Panc1 (cell line): ENCODE data around the gene MDH2. TPM values are rescaled to one million over a fixed set of nuclear protein-coding genes. Genes with fewer than 3 reads are reported as not detected.

Experiments used
- ATAC-seq: fragments of 200-7000 bp; cut with Tn5 transposase; 2 replicates; pipeline ENCODE4 v1.9.1; 2020; ENCODE audit warnings: mild to moderate bottlenecking, moderate library complexity
- BruUV-seq: library from RNA; stranded (reverse); fragments of 400-500 nt; replicated peaks from 2 replicates; lab custom pipeline; 2021; lab: Mats Ljungman, UMichigan
- CTCF ChIA-PET: fragments of 300-600 bp; sonication (Branson Sonifier 250); formaldehyde crosslinking; loops from one replicate; lab custom pipeline; 2022; ENCODE audit warnings: antibody characterized with exemption; lab: Charles Lee
- POLR2A ChIA-PET: fragments of 300-600 bp; sonication (Branson Sonifier 250); formaldehyde crosslinking; loops from one replicate; lab custom pipeline; 2022; ENCODE audit warnings: antibody characterized with exemption; lab: Charles Lee
- DNase-seq: peaks from one replicate; pipeline ENCODE4 v3.0.0-alpha.2; 2010; ENCODE audit warnings: low read depth, low spot score
- H3K27ac ChIP-seq: 2 replicates; pipeline ENCODE4 v1.5.1; 2011; ENCODE audit warnings: mild to moderate bottlenecking, low read length, inconsistent platforms
- H3K27me3 ChIP-seq: fragments of 200-500 bp; sonication (Bioruptor generic); 2 replicates; pipeline ENCODE4 v1.6.0; 2014; ENCODE audit warnings: low read length, inconsistent platforms; ENCODE audit not compliant: control insufficient read depth, insufficient read depth
- H3K36me3 ChIP-seq: fragments of 200-500 bp; sonication (Bioruptor generic); 2 replicates; pipeline ENCODE4 v1.5.1; 2014; ENCODE audit warnings: inconsistent platforms, mild to moderate bottlenecking, low read length, moderate library complexity; ENCODE audit not compliant: control insufficient read depth, insufficient read depth
- H3K4me1 ChIP-seq: 2 replicates; pipeline ENCODE4 v1.5.1; 2011; ENCODE audit warnings: inconsistent platforms, mild to moderate bottlenecking, low read length, moderate library complexity; ENCODE audit not compliant: control insufficient read depth, insufficient read depth
- H3K4me3 ChIP-seq, 2 experiments: 2 replicates each; pipeline ENCODE4 v1.5.1; 2011 to 2012; ENCODE audit warnings: low read depth in 2 of 2, low read length in 2 of 2, mild to moderate bottlenecking in 2 of 2, inconsistent platforms in 1 of 2, moderate library complexity in 1 of 2
- H3K9me3 ChIP-seq: fragments of 200-500 bp; sonication (Bioruptor generic); 2 replicates; pipeline ENCODE4 v1.5.1; 2014; ENCODE audit warnings: low read depth, mild to moderate bottlenecking, inconsistent platforms, low read length, moderate library complexity; ENCODE audit not compliant: control insufficient read depth, insufficient read depth
- POLR2AphosphoS5 ChIP-seq: IDR thresholded peaks from 2 replicates; pipeline ENCODE4 v1.6.1; 2012; ENCODE audit warnings: mild to moderate bottlenecking, low read depth, low read length, moderate library complexity
- SIN3A ChIP-seq: IDR thresholded peaks from 2 replicates; pipeline ENCODE4 v1.6.1; 2012; ENCODE audit warnings: low read depth, mild to moderate bottlenecking, low read length, moderate library complexity, borderline replicate concordance; ENCODE audit not compliant: insufficient read depth
- TCF7L2 ChIP-seq: IDR thresholded peaks from 2 replicates; pipeline ENCODE4 v1.6.1; 2011; ENCODE audit warnings: mild to moderate bottlenecking, low read depth, low read length, inconsistent platforms
- in situ Hi-C: cut with HindIII; loops from 2 replicates; pipeline ENCODE4 v1.10.0; 2016; ENCODE audit warnings: low sequenced_read_pairs, low pct_unique_long_range_greater_than_20kb
- intact Hi-C: fragments of 100-400 bp; cut with micrococcal nuclease; formaldehyde crosslinking; loops from one replicate; pipeline ENCODE4 v1.10.0; 2022; ENCODE audit not compliant: unreplicated experiment
- total RNA-seq: library from RNA; stranded (reverse); gene quantifications from one replicate; pipeline ENCODE4 v1.2.1, GENCODE V29; 2021; ENCODE audit not compliant: unreplicated experiment
- TF ChIP-seq, protein P1 (sequence below), 2 experiments: IDR thresholded peaks; 2 replicates each; pipeline ENCODE4 v1.6.1; 2011 to 2012; ENCODE audit warnings: low read depth in 2 of 2, control low read depth in 1 of 2, low read length in 1 of 2, mild to moderate bottlenecking in 1 of 2, moderate library complexity in 1 of 2; ENCODE audit not compliant: insufficient read depth in 1 of 2
- TF ChIP-seq, protein P2 (sequence below): fragments of 450-650 bp; IDR thresholded peaks from 2 replicates; pipeline ENCODE4 v1.5.1; 2017; ENCODE audit warnings: mild to moderate bottlenecking

The MDH2 gene
- total RNA-seq, 1 experiment from 2014 or later: 365 TPM

DNA sequence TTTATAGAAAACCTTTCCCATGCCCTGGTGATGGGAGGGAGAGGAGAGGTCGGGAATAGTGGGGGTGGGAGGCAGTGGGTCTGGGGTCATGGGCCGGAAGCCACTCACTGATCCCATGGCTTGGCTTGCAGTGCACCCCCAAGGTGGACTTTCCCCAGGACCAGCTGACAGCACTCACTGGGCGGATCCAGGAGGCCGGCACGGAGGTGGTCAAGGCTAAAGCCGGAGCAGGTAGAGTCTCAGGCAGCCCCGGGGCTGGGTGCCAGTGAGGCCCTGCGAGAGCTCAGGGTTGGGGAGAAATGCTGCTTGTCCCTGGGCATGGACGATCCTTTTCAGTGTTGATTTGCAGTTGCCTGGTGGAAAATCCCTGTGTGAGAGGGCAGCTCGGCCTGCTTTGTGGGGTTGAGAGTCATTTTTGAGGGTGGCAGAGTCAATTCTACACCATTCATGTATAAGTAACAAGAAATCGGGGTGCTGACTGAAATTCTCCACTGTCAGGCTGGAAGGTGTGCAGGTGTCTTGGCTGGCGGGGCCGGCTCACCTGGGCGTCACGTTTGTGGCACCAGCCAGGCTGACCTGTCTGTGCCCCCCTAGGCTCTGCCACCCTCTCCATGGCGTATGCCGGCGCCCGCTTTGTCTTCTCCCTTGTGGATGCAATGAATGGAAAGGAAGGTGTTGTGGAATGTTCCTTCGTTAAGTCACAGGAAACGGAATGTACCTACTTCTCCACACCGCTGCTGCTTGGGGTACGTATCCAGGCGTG is 16.5 kb downstream of the MDH2 start:
- H3K27ac ChIP-seq: no peak overlapping the region
- no peak for TF ChIP-seq SIN3A
- TF ChIP-seq, protein P1, sequence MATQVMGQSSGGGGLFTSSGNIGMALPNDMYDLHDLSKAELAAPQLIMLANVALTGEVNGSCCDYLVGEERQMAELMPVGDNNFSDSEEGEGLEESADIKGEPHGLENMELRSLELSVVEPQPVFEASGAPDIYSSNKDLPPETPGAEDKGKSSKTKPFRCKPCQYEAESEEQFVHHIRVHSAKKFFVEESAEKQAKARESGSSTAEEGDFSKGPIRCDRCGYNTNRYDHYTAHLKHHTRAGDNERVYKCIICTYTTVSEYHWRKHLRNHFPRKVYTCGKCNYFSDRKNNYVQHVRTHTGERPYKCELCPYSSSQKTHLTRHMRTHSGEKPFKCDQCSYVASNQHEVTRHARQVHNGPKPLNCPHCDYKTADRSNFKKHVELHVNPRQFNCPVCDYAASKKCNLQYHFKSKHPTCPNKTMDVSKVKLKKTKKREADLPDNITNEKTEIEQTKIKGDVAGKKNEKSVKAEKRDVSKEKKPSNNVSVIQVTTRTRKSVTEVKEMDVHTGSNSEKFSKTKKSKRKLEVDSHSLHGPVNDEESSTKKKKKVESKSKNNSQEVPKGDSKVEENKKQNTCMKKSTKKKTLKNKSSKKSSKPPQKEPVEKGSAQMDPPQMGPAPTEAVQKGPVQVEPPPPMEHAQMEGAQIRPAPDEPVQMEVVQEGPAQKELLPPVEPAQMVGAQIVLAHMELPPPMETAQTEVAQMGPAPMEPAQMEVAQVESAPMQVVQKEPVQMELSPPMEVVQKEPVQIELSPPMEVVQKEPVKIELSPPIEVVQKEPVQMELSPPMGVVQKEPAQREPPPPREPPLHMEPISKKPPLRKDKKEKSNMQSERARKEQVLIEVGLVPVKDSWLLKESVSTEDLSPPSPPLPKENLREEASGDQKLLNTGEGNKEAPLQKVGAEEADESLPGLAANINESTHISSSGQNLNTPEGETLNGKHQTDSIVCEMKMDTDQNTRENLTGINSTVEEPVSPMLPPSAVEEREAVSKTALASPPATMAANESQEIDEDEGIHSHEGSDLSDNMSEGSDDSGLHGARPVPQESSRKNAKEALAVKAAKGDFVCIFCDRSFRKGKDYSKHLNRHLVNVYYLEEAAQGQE (IDR thresholded peaks at IDR 0.05; ENCODE audit: insufficient read depth in 1 of 2, low read depth in 2 of 2, low read length in 1 of 2): no peak
- no peak for TF ChIP-seq TCF7L2
- H3K9me3 ChIP-seq: no peaks in the 10 kb centered on the region
- ChIA-PET CTCF (no interaction called here), POLR2A (no interaction called here)
- ATAC-seq: no peak
- peaks cover 12% of the 10 kb centered on the region for H3K36me3 ChIP-seq
- H3K27me3 ChIP-seq: no peaks in the 10 kb centered on the region
- peaks cover 16% of the 10 kb centered on the region for H3K4me1 ChIP-seq
- no peak overlapping the region for H3K4me3 ChIP-seq
- in situ Hi-C loops: no loop called here
- DNase-seq: no peak
- intact Hi-C loops: no loop called here
- no TSS peak for BruUV-seq

- Histone ChIP-seq H3K9me3 (no peaks in the 10 kb centered on the region), H3K27me3 (no peaks in the 10 kb centered on the region), H3K4me1 (peaks cover 16% of the 10 kb centered on the region), H3K36me3 (peaks cover 12% of the 10 kb centered on the region), H3K27ac (no peak overlapping the region), H3K4me3 (no peak overlapping the region)
- CTCF ChIA-PET: no interaction called here
- intact Hi-C loops: no loop called here
- no TSS peak for BruUV-seq
- no peak for ATAC-seq
- POLR2A ChIA-PET: no interaction called here
- in situ Hi-C loops: no loop called here
- no peak for TF ChIP-seq POLR2AphosphoS5
- no peak for TF ChIP-seq SIN3A
- TF ChIP-seq, protein P2, sequence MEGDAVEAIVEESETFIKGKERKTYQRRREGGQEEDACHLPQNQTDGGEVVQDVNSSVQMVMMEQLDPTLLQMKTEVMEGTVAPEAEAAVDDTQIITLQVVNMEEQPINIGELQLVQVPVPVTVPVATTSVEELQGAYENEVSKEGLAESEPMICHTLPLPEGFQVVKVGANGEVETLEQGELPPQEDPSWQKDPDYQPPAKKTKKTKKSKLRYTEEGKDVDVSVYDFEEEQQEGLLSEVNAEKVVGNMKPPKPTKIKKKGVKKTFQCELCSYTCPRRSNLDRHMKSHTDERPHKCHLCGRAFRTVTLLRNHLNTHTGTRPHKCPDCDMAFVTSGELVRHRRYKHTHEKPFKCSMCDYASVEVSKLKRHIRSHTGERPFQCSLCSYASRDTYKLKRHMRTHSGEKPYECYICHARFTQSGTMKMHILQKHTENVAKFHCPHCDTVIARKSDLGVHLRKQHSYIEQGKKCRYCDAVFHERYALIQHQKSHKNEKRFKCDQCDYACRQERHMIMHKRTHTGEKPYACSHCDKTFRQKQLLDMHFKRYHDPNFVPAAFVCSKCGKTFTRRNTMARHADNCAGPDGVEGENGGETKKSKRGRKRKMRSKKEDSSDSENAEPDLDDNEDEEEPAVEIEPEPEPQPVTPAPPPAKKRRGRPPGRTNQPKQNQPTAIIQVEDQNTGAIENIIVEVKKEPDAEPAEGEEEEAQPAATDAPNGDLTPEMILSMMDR: no peak
- TF ChIP-seq TCF7L2: no peak
- TF ChIP-seq, protein P1 (IDR thresholded peaks at IDR 0.05; ENCODE audit: insufficient read depth in 1 of 2, low read depth in 2 of 2, low read length in 1 of 2): no peak
- DNase-seq: no peak
These were observed 17.2 kb downstream of the MDH2 start for GRCh38 chr7:76065016-76065612.
